Measurements from ENCODE around the gene GBP4. TPM values are rescaled to one million over a fixed set of nuclear protein-coding genes. Genes with fewer than 3 reads are reported as not detected.

GBP4 gene
- total RNA-seq, 2 donors from 2014 or later: 6.0 to 6.1 TPM

GRCh38 chr1:89147678-89148658 lies 50.8 kb downstream of the GBP4 start:
- TF ChIP-seq CTCF (IDR thresholded peaks at IDR 0.05) (no peak), POLR2AphosphoS5 (IDR thresholded peaks at IDR 0.05) (no peak), POLR2A (IDR thresholded peaks at IDR 0.05) (no peak)
- intact Hi-C loops (cut with DNase I): no loop called here
- 70% methylated on average over 3 of the region's 3 CpGs for WGBS
- H3K27me3 ChIP-seq (replicated peaks; ENCODE audit: insufficient read depth): no peaks in the 10 kb centered on the region
- H3K27ac ChIP-seq: no peak overlapping the region
- H3K9me3 ChIP-seq: no peaks in the 10 kb centered on the region
- no peak overlapping the region for H3K4me3 ChIP-seq
- H3K36me3 ChIP-seq: no peaks in the 10 kb centered on the region
- DNase-seq (ENCODE audit: low spot score): no peak
- no peaks in the 10 kb centered on the region for H3K4me1 ChIP-seq (replicated peaks)

- intact Hi-C loops (cut with DNase I): no loop called here
- no peaks in the 10 kb centered on the region for H3K36me3 ChIP-seq
- H3K27ac ChIP-seq: no peak overlapping the region
- H3K4me3 ChIP-seq: no peak overlapping the region
- 80% methylated on average over 3 of the region's 3 CpGs for WGBS
- H3K27me3 ChIP-seq (replicated peaks; ENCODE audit: insufficient read depth): no peaks in the 10 kb centered on the region
- H3K9me3 ChIP-seq: no peaks in the 10 kb centered on the region
- DNase-seq (ENCODE audit: low spot score): no peak
- no peaks in the 10 kb centered on the region for H3K4me1 ChIP-seq (replicated peaks)
- TF ChIP-seq CTCF (IDR thresholded peaks at IDR 0.05): no peak
These were observed 52.0 kb downstream of the GBP4 start for GRCh38 chr1:89146721-89147120.

- TF ChIP-seq POLR2AphosphoS5 (IDR thresholded peaks at IDR 0.05) (no peak), POLR2A (IDR thresholded peaks at IDR 0.05) (no peak), CTCF (IDR thresholded peaks at IDR 0.05) (no peak)
- WGBS: 84% methylated on average over 2 of the region's 2 CpGs
- Histone ChIP-seq H3K36me3 (no peaks in the 10 kb centered on the region), H3K4me1 (replicated peaks) (no peaks in the 10 kb centered on the region), H3K9me3 (no peaks in the 10 kb centered on the region), H3K27ac (no peak overlapping the region), H3K27me3 (replicated peaks; ENCODE audit: insufficient read depth) (no peaks in the 10 kb centered on the region), H3K4me3 (no peak overlapping the region)
- no peak for DNase-seq (ENCODE audit: low spot score)
- intact Hi-C loops (cut with DNase I): no loop called here
These were observed 55.3 kb downstream of the GBP4 start for GRCh38 chr1:89143484-89143883.

- no peak overlapping the region for H3K27ac ChIP-seq
- H3K36me3 ChIP-seq: no peaks in the 10 kb centered on the region
- TF ChIP-seq POLR2A (IDR thresholded peaks at IDR 0.05): no peak
- no peak for TF ChIP-seq CTCF (IDR thresholded peaks at IDR 0.05)
- TF ChIP-seq POLR2AphosphoS5 (IDR thresholded peaks at IDR 0.05): no peak
- no peaks in the 10 kb centered on the region for H3K4me1 ChIP-seq (replicated peaks)
- H3K27me3 ChIP-seq (replicated peaks; ENCODE audit: insufficient read depth): no peaks in the 10 kb centered on the region
- no peak for DNase-seq (ENCODE audit: low spot score)
- intact Hi-C loops (cut with DNase I): no loop called here
- no peaks in the 10 kb centered on the region for H3K9me3 ChIP-seq
- 96% methylated on average over 4 of the region's 4 CpGs for WGBS
- no peak overlapping the region for H3K4me3 ChIP-seq
These were observed 56.6 kb downstream of the GBP4 start for GRCh38 chr1:89142160-89142559.

- no peaks in the 10 kb centered on the region for H3K36me3 ChIP-seq
- no peaks in the 10 kb centered on the region for H3K4me1 ChIP-seq (replicated peaks)
- WGBS: 100% methylated on average over 1 of the region's 1 CpG
- intact Hi-C loops (cut with DNase I): no loop called here
- H3K27me3 ChIP-seq (replicated peaks; ENCODE audit: insufficient read depth): no peaks in the 10 kb centered on the region
- H3K4me3 ChIP-seq: no peak overlapping the region
- TF ChIP-seq CTCF (IDR thresholded peaks at IDR 0.05): no peak
- H3K9me3 ChIP-seq: no peaks in the 10 kb centered on the region
- no peak overlapping the region for H3K27ac ChIP-seq
- DNase-seq (ENCODE audit: low spot score): no peak
These were observed 65.0 kb downstream of the GBP4 start for GRCh38 chr1:89133747-89134146.

Data from prostate gland (tissue), 2 donors.